GM18499 (cell line): ENCODE results near the gene TMEM255B.

ENCODE experiments used
- ATAC-seq: cut with Tn5 transposase; IDR thresholded peaks from one replicate; pipeline ENCODE4 v1.9.1; 2021; ENCODE audit warnings: moderate number of reproducible peaks; ENCODE audit not compliant: insufficient read depth, unreplicated experiment

Gene TMEM255B

GRCh38 chr13:113765564-113765910 lies 6.5 kb downstream of the TMEM255B start:
- ATAC-seq, result no peak

GRCh38 chr13:113766035-113766800 lies 7.2 kb downstream of the TMEM255B start:
- no peak for ATAC-seq

GRCh38 chr13:113767366-113767765 lies 8.3 kb downstream of the TMEM255B start:
- ATAC-seq, result no peak

GRCh38 chr13:113768018-113768905 lies 9.2 kb downstream of the TMEM255B start:
- no peak for ATAC-seq

- no peak for ATAC-seq
Observed at GRCh38 chr13:113769106-113769505, 10.1 kb downstream of the TMEM255B start.

- no peak for ATAC-seq
Observed at GRCh38 chr13:113769881-113770280, 10.9 kb downstream of the TMEM255B start.

- ATAC-seq, result no peak
Observed at GRCh38 chr13:113770441-113770840, 11.4 kb downstream of the TMEM255B start.

- no peak for ATAC-seq
Observed at GRCh38 chr13:113770937-113771336, 11.9 kb downstream of the TMEM255B start.

- no peak for ATAC-seq
Observed at GRCh38 chr13:113771709-113772331, 12.8 kb downstream of the TMEM255B start.

GRCh38 chr13:113774177-113775107 lies 15.4 kb downstream of the TMEM255B start:
- ATAC-seq, result no peak

GRCh38 chr13:113775451-113776145 lies 16.6 kb downstream of the TMEM255B start:
- ATAC-seq, result no peak

GRCh38 chr13:113776231-113777125 lies 17.5 kb downstream of the TMEM255B start:
- ATAC-seq, result no peak

GRCh38 chr13:113777311-113778260 lies 18.6 kb downstream of the TMEM255B start:
- ATAC-seq, result no peak

GRCh38 chr13:113781571-113781970 lies 22.5 kb downstream of the TMEM255B start:
- ATAC-seq, result no peak

GRCh38 chr13:113782472-113782871 lies 23.4 kb downstream of the TMEM255B start:
- no peak for ATAC-seq

GRCh38 chr13:113783200-113783881 lies 24.3 kb downstream of the TMEM255B start:
- ATAC-seq, result no peak
